GM19438 (cell line): Measurements from ENCODE around the gene SLC24A1.

Experiments used
- ATAC-seq: cut with Tn5 transposase; IDR thresholded peaks from one replicate; pipeline ENCODE4 v1.9.1; 2021; ENCODE audit warnings: low read depth; ENCODE audit not compliant: unreplicated experiment

The SLC24A1 gene

DNA sequence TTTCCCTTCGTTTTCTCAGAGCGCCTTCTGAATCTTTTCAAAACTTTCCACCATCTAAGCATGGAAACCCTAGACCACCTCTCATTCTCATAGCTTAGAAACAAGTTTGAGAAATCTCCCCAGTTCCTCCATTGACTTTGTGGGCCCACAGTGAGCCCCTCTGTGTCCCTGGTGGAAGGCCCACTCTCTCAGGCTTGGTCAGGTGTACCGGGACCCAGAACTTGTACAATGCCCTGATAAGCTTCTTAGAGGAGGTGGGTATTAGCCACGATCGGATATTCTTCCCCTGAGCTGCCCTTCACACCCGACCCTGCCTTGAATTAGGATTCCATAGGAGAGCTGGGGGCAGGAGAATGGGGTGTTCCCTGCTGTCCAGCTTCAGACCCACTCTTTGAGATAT lies at the start of gene SLC24A1:
Gene SLC24A1, plus strand, starts transcription at position 301 of the 400 bp plus-strand sequence. CDS start 2,143 bp downstream, outside the sequence.
- ATAC-seq: no peak

DNA sequence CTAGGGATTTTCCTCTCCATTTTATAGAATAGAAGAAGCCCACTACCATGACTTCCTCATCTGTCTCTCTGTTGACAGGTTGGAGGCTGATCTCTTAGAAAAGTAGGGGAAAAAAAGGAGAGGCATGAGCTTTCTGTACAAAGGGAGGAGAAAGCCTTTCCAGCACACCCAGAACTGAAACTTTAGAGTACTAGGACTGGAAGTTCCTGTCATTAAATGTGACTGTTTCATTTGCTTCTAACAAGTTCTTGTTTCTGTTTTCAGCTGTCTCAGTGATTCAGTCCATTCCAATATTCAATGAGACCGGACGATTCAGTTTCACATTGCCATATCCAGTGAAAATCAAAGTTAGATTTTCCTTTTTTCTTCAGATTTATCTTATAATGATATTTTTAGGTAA lies 49.8 kb upstream of the SLC24A1 start:
- no peak for ATAC-seq

DNA sequence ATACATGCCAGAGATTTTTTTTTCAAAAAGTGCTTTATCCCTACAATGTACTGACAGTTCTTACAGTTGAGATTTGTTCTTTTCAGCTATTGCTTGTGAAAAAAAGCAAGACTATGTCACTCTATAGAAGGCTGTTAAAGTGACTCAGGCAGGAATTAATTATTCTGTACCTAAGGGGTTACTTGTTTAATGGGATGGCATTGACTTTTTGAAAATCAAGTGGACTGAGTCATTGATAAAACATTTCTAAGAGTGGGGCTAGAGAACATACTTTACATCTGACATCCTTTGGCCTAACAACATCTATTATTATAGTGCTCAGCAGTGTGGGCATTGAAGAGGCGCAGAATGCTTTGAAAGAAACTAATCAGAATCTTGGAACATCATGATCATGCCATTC lies 45.1 kb upstream of the SLC24A1 start:
- ATAC-seq: no peak

- ATAC-seq: no peak
These were observed 44.4 kb upstream of the SLC24A1 start for GRCh38 chr15:65577129-65577996.

DNA sequence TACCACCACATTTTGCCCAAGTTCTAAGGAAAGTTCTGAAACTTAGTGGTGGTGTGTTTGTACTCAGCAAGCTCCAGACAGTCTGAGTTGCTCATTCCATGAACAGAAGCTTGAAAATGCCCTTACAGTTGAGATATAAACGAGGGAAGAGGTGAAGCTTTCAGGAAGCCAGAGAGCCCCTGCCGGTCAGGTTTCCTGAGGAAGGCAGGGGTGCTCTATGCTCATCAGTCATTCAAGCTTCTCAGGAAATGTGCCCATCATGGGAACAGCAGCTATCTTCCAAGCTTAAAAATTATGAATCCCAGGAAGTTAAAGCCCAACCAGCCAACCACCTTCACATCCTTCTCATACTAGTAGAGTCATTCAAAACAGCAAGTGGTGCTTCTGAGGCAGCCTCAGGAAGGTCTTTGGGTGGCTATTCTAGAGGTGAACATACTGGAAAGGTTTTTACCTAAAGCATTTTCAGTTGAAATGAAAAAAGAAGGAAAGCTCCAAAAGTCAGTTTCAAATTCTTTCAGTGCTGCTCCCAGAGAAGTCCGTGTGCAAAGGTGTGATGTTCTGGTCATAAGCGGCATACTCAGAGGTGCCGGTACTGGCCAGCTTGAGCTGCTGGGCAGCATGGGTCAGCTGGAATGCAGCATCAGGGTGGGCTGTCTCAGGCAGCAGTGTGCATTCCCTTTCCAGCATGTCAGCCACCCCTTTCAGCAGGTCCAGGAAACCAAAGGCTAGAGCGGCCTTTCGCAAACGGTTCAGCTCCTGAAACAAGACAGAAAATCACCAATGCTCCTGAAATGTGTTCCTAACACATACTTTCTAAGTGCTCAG lies 42.6 kb upstream of the SLC24A1 start:
- ATAC-seq: no peak

- no peak for ATAC-seq
These were observed 42.0 kb upstream of the SLC24A1 start for GRCh38 chr15:65579762-65580161.

DNA sequence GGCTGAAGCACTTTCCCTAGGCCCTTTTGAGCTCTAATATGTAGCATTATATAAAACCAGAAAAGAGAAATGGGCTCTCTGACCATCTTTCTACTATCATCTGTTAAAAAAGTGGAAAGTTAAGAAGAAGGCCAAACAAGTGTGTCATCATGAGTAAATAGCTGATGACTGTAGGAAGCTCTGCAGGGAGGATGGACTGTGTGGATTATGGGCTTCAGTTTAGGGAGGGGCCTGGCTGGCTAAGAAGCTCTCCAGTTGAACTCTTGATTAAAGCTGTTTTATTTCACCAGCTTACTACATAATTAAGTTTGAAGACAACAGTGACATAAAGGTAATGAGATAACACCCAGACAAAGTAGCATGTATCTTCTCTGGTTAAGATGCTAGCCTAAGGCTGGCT lies 41.5 kb upstream of the SLC24A1 start:
- ATAC-seq: no peak

DNA sequence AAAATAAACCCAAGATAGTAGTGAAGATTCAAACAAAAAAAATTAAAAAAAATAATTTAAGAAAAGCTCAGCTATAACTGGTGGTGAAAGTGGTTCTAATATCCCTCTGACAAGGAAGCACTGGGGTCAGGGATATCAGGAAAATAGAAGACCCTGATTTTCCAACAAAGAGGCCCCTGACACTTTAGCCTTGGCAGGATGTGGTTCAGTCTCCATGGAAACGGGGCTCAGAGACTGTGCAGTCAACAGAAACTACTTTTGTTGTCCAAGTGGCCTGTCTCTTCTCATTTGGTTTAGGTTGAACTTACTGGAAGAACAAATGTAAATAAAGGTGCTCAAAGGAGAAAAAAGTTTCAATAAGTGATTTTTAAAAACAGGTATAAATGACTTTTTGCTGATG lies 38.0 kb upstream of the SLC24A1 start:
- no peak for ATAC-seq

- ATAC-seq: no peak
These were observed 37.5 kb upstream of the SLC24A1 start for GRCh38 chr15:65584241-65584640.

DNA sequence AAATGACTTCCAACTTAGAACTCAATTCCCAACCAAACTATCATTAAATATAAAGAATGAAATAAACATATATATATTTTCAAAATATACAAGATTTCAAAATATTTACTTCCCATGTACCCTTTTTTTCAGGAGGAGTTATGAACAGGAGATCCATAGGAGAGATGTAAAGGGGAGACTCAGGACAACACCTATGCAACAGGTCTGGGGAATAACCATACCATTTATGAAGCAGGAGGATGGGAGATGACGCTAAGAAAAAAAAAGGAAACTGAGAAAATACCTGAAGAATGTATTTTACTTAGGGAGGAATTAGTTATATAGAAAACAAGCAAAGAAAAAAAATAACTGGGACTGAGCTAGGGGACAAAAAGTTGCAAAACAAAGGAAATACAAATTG lies 34.6 kb upstream of the SLC24A1 start:
- no peak for ATAC-seq

GRCh38 chr15:65595960-65596359 lies 25.8 kb upstream of the SLC24A1 start:
- no peak for ATAC-seq

DNA sequence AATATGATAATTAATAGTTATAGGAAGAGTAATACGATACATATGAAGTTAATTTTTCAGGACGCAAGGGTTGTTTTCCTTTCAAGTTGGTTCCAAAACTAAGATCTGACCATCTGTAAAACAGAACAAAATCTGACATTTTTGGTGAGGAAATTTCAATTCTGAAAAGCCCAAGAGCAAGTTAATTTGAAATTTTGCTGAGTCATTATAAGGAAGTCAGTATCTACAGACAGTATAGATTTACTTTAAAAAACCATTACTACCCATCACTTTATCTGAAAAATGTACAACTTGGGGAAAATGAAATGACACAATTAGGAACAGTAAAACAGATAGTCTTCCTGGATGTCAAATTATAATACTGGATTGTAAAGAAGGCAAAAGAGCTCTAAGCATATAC lies 23.3 kb upstream of the SLC24A1 start:
- ATAC-seq: no peak

DNA sequence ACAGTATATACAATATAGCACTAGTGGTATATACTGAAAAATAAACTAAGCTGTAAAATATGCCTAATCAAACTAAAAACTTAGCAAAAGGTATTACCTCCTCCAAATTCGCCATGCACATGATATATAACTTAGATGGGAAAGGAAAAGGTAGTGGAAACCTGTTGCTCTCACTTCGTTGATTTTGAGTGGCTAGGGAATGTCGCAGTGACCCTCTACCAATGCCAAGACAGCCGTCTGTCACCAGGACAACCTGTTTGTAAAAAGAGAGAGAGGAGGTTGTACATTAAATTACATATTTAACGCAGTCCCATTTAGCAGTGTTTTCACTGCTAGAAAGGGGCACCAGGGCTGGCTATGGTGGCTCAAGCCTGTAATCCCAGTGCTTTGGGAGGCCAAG lies 22.1 kb upstream of the SLC24A1 start:
- no peak for ATAC-seq

DNA sequence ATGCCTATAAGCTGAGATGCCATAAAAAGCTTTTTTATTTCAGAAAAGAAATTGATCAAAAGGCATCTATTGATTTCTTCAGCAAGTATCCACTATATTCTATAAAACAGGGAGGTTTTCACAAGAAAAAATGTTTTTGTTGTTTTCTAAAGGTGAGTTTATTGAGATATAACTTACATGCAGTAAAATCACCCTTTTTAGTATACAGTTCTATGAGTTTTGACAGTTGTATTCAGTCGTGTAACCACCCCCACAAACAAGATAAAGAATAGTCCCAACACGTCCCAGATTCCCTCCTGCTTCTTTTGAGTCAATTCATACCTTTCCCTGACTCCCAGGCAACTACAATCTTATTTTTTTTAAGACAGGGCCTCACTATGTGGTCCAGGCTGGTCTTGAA lies 18.6 kb upstream of the SLC24A1 start:
- ATAC-seq: no peak

GRCh38 chr15:65603559-65603958 lies 18.2 kb upstream of the SLC24A1 start:
- no peak for ATAC-seq

DNA sequence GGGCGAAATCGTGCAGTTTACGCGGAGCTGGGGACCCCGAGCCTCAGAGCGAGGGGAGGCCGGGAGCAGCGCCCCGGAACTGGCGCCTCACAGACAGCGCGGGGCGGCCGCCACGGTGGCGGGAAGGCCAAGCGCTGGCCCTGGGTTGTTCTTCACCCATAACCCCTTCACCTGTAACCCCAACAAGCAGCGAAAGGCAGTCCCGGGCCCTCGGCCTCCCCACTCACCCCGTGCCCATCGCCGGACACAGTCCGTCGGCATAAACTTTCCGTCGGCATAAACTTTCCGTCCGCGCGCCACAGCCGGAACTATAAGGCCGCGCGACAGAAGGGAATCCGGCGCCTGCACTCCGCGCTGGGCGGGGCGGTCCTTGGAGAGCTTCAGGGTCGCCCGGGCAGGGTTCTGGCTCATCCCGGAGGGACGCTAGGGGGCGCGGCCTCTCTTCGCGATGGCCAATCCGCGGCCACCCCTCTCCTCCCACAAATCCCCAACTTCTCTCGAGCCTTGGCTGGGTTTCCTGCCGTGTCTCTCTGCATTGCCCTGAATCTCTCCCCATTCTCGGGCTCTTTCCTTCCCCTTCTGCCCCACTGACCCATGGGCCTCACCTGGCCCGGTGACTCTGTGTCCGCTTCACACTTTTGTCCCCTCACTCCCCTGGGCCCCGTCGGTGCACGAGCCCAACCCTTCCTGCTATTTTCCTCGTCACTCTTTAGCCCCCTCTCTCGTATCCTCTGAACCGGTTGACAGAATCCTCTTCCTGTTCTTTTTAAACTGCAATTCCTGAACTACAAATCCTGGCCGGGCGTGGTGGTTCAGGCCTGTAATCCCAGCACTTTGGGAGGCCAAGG lies 10.6 kb upstream of the SLC24A1 start, which contains the start of gene INTS14:
Gene INTS14, minus strand, starts transcription at position 261 of the 848 bp plus-strand sequence. CDS start 3,751 bp downstream, outside the sequence.
- ATAC-seq: peak; percentile 88

DNA sequence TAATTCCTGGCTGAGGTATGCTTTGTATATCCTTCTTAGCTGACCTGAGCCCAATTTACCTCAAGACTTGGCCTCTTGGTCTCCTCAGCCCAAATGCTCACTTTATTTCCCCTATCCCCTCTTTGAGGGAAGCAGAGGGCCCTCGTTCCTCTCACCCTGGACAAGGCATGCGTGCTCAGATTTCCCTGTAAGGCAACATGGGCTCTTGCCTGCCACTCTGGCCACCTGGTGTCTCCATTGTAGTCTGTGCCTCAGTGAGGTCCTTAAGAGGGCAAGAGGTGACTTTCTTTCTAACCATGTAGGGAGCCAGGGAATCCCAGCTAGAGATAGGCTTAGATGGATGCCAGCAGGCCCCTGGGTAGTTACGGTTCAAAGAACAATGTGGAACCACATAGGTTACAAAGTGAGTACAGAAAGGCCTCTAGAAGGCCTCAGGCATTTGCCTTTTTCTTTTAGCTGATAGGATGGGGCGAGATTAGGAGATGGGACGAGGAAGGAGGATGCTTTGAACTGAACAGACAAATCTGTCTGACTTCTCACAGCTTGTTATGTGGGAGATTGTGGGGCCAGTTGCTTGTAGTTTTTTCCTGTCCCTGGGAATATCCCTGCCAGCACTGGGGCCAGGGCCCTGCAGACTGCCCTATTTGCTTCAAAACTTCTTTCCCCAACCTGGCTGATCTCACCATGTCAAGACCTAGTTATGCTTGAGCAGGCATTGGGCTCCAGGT lies 9.7 kb upstream of the SLC24A1 start:
- no peak for ATAC-seq

DNA sequence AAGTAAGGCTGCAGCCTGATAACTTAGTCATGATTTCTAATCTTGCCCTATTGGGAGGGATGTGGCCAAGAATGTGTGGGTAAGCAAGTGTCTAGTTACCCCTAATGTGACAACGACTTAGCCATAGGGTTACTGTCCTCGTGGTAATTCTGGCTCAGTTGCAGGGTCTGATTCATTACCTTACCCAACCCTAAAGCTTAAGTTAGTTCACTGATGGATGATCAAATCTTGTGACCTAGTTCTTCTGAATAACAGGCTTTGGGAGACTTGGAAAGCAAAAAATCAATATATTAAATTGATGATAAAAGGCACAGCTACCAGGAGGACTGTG lies 9.2 kb upstream of the SLC24A1 start:
- no peak for ATAC-seq

DNA sequence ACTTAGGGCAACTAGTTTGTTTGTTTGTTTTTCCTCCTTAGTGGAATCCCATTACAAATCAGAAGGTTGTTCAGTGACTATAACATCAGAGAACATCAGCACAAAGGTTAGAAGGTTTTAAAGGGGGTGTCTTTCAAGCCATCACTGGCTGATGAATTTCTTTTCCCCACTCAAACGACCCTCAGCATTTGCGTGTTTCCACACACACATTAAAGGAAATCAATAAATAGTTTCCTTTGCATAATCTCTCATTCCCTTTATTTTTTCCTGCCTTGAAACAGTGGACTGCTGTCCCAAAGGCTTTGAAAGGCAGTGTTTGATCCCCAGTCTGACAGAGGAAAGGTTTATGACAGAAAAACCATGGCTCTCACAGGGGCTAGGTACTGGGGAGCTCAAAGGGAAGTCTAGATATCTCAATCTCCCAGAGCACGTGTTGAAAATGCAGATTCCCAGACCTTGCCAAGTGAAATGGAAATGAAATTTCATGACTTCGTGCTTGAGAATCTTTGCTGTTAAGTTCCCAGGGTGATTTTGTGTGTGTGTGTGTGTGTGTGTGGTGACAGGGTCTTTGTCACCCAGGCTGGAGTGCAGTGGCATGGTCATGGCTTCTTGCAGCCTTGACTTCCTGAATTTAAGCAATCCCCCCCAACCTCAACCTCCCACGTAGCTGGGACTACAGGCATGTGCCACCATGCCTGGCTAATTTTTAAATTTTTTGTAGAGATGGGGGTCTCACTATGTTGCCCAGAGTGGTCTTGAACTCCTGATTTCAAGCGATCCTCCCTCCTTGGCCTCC lies 8.6 kb upstream of the SLC24A1 start:
- ATAC-seq: no peak
